Measurements from ENCODE around the gene CCDC57. TPM values are rescaled to one million over a fixed set of nuclear protein-coding genes. Genes with fewer than 3 reads are reported as not detected.
A peak's percentile ranks its signal among the peaks of the same experiment; 100 is the strongest.

Gene CCDC57
- total and polyA plus RNA-seq, 9 of the 15 experiments (the other 6 are each of a cell fraction or from before 2014, with no cell fraction given), result 0.83 to 36.2 (median 13.6) TPM

GRCh38 chr17:82200743-82201497, 11.7 kb downstream of the CCDC57 start (continued):
- TF ChIP-seq ZFP30 (CRISPR knock-in tag; IDR thresholded peaks at IDR 0.05; ENCODE audit: borderline replicate concordance) (no peak), SUPT5H (IDR thresholded peaks at IDR 0.05) (no peak; the same call in 1 of the 2 replicates), NR2C2 (CRISPR knock-in tag; IDR thresholded peaks at IDR 0.05) (no peak), NR2C2 (tag; IDR thresholded peaks at IDR 0.05) (peak; percentile 58), MECOM (CRISPR knock-in tag; IDR thresholded peaks at IDR 0.05) (no peak), CXXC5 (CRISPR knock-in tag; IDR thresholded peaks at IDR 0.05) (peak; percentile 30; the same call in 1 of the 2 replicates), POLR2A (conservative IDR thresholded peaks at IDR 0.05) (peak; percentile 65), SNIP1 (IDR thresholded peaks at IDR 0.05; ENCODE audit: low read depth) (no peak), TCFL5 (CRISPR knock-in tag; conservative IDR thresholded peaks at IDR 0.05) (no peak), ATF7 (IDR thresholded peaks at IDR 0.05) (no peak), ZNF24 (IDR thresholded peaks at IDR 0.05) (no peak), CEBPG (CRISPR knock-in tag; IDR thresholded peaks at IDR 0.05) (no peak), CEBPG (tag; conservative IDR thresholded peaks at IDR 0.05 in 1 of 2, IDR thresholded peaks at IDR 0.05 in 1 of 2) (no peak), ZNF398 (CRISPR knock-in tag; IDR thresholded peaks at IDR 0.05) (no peak), PRPF4 (IDR thresholded peaks at IDR 0.05; ENCODE audit: insufficient read depth, low read depth, low read length, poor library complexity, severe bottlenecking) (no peak), ZNF431 (CRISPR knock-in tag; IDR thresholded peaks at IDR 0.05) (no peak), L3MBTL2 (IDR thresholded peaks at IDR 0.05) (peak; percentile 49; the same call in 1 of the 2 replicates), ATF6 (CRISPR knock-in tag; IDR thresholded peaks at IDR 0.05) (no peak), ZNF311 (CRISPR knock-in tag; IDR thresholded peaks at IDR 0.05) (peak; percentile 22; the same call in 1 of the 2 replicates)
- TF ChIP-seq, protein P1, sequence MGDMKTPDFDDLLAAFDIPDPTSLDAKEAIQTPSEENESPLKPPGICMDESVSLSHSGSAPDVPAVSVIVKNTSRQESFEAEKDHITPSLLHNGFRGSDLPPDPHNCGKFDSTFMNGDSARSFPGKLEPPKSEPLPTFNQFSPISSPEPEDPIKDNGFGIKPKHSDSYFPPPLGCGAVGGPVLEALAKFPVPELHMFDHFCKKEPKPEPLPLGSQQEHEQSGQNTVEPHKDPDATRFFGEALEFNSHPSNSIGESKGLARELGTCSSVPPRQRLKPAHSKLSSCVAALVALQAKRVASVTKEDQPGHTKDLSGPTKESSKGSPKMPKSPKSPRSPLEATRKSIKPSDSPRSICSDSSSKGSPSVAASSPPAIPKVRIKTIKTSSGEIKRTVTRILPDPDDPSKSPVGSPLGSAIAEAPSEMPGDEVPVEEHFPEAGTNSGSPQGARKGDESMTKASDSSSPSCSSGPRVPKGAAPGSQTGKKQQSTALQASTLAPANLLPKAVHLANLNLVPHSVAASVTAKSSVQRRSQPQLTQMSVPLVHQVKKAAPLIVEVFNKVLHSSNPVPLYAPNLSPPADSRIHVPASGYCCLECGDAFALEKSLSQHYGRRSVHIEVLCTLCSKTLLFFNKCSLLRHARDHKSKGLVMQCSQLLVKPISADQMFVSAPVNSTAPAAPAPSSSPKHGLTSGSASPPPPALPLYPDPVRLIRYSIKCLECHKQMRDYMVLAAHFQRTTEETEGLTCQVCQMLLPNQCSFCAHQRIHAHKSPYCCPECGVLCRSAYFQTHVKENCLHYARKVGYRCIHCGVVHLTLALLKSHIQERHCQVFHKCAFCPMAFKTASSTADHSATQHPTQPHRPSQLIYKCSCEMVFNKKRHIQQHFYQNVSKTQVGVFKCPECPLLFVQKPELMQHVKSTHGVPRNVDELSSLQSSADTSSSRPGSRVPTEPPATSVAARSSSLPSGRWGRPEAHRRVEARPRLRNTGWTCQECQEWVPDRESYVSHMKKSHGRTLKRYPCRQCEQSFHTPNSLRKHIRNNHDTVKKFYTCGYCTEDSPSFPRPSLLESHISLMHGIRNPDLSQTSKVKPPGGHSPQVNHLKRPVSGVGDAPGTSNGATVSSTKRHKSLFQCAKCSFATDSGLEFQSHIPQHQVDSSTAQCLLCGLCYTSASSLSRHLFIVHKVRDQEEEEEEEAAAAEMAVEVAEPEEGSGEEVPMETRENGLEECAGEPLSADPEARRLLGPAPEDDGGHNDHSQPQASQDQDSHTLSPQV (IDR thresholded peaks at IDR 0.05), result peak; percentile 87
- TF ChIP-seq, protein P2, sequence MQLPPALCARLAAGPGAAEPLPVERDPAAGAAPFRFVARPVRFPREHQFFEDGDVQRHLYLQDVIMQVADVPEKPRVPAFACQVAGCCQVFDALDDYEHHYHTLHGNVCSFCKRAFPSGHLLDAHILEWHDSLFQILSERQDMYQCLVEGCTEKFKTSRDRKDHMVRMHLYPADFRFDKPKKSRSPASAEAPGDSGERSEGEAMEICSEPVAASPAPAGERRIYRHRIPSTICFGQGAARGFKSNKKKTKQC (CRISPR knock-in tag; IDR thresholded peaks at IDR 0.05), result no peak
